DLD1 (cell line): ENCODE results near the gene FBXO24.
"Not testable (repeated sequence)": the region's sequence is repeated elsewhere in the genome, so short reads cannot be mapped to it uniquely, and the experiment has no call there.

ENCODE experiments used
- in situ Hi-C: cut with HindIII; loops from 2 replicates; pipeline ENCODE4 v1.10.0; 2017; ENCODE audit warnings: low sequenced_read_pairs

Gene FBXO24, protein sequence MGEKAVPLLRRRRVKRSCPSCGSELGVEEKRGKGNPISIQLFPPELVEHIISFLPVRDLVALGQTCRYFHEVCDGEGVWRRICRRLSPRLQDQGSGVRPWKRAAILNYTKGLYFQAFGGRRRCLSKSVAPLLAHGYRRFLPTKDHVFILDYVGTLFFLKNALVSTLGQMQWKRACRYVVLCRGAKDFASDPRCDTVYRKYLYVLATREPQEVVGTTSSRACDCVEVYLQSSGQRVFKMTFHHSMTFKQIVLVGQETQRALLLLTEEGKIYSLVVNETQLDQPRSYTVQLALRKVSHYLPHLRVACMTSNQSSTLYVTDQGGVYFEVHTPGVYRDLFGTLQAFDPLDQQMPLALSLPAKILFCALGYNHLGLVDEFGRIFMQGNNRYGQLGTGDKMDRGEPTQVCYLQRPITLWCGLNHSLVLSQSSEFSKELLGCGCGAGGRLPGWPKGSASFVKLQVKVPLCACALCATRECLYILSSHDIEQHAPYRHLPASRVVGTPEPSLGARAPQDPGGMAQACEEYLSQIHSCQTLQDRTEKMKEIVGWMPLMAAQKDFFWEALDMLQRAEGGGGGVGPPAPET

DNA sequence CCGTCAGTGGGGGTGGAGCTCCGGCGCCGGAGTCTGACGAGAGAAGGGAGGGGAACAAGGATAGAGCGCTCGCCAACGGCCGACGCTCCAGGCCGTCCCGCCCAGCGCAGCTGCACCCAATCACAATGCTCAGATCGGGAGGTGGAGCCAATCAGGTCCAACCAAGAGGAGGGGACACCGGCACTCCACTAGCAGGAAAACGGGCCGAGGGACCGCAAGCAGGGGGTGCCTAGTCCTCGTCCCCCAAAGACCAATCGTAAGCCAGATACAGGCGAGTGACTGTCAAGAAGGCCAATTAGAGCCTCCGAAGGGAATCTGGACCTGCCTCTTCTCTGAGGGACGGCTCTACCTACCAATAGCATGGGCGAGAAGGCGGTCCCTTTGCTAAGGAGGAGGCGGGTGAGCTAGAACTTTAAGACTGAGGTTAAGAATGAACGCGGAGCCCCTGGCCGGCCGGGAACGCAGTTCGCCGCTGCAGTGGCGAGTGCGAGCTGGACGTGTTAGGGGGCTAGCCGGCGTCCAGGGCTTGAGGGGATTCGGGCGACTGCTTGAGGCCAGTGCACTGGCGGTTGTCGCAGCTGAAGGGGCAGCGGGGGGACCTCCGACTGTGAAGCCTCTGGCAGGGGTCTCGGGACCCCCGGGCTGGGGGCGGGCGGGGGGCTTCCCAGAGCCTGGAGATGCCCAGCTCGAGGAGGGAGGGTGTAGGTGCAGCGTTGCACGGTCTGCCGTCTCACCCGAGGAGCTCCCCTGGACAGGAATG lies at the start of gene FBXO24:
Gene FBXO24 (plus strand): TSS at position 63 of the 760 bp plus-strand sequence. CDS start 298 bp downstream, at position 361.
- in situ Hi-C loops = no loop called here

DNA sequence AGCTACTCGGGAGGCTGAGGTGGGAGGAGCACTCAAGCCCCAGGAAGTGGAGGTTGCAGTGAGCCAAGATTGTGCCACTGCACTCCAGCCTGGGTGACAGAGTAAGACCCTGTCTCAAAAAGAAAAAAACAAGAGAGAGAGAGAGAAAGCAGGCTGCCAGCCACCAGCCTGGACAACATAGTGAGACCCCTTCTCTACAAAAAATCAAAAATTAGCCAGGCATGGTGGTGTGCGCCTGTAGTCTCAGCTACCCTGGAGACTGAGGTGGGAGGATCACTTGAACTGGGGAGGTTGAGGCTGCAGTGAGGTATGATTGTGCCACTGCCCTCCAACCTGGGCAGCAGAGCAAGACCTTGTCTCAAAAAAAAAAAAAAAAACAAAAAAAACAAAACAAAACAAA lies 49.4 kb upstream of the FBXO24 start:
- in situ Hi-C loops = not testable (repeated sequence)

DNA sequence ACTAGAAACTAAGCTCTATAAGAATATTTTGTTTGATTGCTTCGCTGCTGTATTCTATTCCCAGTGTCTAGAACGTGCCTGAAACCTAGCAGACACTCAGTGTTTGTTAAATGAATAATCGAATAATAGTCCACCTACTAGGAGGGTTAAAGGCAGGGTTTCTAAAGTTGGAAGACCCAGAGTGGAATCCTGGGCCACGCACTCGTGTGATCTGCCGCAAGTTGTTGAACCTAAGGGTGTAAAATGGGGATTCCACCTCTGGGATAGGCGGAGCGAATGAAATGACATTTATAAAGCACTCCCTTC lies 47.8 kb upstream of the FBXO24 start:
- in situ Hi-C loops = no loop called here

DNA sequence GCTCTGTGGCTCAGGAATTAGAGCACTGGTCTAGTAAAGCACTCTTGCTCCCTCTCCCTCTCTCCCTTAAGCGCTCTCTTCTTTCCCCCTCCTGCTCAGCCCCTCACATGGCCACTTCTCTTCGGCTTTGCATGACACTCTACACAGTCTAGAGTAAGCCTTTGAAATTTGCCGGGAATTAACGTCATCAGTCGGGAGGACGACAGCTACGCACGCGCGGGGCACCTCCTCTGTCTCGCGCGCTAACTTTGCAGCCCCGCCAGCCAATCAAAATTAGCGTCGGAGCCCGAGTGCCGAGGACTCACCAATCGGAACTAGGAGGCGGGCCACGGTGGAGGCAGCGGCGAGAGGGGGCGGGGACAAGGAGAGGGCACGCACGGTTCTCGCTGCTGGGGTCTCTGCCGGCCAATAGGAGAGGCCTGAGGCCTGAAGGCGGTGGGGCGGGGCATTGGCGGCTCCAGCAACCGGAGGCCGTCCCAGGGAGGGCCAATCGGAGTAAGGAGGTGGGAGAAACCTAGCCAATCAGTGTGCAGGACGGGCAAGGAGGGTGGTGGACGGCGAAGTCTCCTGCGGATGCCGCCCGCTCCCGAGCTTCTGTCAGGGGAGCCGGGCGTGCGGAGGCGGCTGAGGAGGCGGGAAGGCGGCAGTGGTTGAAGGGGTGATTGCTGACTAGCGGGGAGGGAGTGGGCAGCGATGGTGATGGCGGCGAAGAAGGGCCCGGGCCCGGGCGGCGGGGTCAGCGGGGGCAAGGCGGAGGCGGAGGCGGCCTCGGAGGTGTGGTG lies 47.3 kb upstream of the FBXO24 start, which contains the start of gene AGFG2:
Gene AGFG2 (plus strand): TSS at position 550 of the 782 bp plus-strand sequence. CDS start 144 bp downstream, at position 694.
- in situ Hi-C loops = no loop called here

DNA sequence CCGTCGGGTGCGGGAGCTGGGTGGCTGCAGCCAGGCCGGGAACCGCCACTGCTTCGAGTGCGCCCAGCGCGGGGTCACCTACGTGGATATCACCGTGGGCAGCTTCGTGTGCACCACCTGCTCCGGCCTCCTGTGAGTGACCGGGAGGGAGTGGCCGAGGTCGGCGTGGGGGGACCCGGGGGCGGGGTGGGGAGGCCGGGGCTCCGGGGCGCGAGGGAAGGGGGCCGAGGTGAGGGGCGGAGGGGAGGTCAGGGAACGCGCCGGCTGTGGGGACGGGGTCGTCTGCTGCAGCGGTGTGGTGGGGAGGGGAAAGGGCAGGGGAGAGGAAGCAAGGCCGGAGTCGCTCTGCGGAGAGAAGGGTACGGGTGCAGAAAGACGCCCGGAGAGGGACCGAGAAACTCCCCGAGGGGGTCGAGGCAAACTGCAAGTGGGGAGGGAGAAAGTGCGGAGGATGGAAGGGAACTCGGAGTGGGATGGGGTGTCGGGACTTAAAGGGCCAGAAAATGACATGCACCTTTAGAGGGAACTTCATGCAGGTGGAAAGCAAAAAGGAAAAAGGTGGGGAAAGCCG lies 46.6 kb upstream of the FBXO24 start:
- in situ Hi-C loops = no loop called here

DNA sequence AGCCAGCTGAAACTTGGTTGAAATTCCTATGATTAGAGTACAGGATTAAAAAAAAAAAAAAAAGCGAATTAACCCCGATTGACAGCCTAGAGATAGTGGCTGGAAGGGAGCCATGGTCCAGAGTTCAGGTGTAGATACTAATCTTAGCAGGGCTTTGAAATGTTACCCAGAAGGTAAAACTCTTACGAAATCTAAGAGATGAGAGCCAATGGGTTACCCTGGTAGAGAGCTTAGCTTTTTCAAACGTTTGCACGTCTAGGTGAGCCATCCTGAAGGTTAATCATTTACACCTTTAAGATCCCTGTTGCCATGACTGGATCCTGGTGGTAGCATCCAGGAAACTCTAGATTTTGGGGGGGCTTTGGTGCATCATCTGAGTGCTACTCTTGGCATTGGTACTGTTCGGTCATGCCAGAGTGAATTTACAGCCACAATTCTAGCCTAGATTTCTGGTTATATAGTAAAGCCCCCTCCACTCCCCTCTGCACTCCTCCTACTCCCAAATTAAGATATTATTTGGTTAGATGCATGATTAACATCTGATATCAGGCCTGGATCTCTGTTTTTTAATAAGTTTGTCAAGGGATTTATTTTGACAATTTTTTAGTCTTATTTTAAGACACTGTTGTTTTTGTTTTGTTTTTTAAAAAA lies 45.9 kb upstream of the FBXO24 start:
- in situ Hi-C loops = no loop called here

DNA sequence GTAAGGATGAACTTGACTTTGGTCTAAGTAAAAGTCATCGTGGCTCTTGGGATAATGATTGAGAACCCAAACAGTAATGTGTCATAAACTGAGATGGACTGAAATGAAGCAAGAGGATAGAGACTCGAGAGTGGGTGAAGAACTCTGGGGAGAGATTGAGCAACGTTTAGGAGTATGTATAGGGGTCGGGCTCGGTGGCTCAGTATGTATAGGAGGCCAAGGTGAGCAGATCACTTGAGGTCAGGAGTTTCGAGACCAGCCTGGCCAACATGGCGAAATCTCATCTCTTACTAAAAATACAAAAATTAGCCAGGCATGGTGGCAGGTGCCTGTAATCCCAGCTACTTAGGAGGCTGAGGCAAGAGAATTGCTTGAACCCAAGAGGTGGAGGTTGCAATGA lies 44.8 kb upstream of the FBXO24 start:
- in situ Hi-C loops = not testable (repeated sequence)

DNA sequence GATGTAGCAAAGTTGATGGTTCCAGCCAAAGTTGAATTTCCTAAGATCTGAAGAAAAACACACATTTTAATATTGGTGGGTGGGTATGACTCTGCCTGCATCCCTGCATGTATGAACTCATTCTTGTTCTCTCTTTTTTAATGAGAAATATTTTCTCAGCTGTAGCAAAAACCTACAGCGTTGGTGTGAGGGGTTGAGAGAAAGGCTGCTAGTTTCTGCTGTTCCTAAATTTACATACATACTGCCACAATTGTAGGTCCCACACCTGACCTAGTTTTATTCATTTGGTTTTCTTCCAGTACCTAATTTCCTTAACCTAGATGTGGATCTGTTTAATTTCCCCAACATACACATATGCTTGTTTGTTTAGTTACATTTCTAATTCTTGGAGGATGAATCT lies 42.5 kb upstream of the FBXO24 start:
- in situ Hi-C loops = no loop called here

DNA sequence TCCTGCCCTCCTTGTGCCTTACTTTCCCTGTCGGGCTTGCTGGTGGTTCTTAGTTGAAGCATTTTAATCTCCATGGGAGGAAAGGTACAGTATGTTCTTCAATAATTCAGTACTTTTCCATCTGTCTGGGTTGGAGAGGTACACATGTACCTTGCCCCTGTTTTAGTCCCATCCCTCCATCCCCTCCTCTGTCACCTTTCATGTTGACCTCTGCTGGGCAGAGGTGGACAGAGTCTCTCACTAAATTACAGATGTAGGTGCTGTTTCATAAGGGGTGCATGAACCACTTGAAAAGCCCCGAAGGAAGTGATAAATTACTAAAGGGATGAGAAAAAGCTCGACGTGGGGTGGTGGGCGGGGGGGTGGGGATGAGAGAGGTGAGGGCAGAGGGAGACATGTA lies 41.7 kb upstream of the FBXO24 start:
- in situ Hi-C loops = no loop called here

DNA sequence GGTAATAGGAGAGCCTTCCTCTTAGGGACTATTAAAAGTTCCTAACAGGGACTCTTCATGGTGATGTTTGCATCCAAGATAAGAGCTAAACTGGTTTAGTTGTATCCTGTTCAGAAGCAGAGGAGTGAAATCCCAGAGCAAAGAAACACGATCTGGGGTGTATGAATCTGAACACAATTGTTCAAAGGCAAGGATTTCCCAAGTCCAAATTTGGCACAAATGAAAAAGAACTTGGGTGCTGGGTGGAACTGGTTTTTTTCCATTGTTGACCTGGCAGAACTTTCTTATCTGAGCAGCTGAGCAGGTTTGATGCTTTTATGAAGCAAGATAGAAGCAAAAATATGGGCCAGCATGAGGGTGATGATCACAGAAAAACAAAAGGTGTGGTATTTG lies 41.2 kb upstream of the FBXO24 start:
- in situ Hi-C loops = no loop called here

DNA sequence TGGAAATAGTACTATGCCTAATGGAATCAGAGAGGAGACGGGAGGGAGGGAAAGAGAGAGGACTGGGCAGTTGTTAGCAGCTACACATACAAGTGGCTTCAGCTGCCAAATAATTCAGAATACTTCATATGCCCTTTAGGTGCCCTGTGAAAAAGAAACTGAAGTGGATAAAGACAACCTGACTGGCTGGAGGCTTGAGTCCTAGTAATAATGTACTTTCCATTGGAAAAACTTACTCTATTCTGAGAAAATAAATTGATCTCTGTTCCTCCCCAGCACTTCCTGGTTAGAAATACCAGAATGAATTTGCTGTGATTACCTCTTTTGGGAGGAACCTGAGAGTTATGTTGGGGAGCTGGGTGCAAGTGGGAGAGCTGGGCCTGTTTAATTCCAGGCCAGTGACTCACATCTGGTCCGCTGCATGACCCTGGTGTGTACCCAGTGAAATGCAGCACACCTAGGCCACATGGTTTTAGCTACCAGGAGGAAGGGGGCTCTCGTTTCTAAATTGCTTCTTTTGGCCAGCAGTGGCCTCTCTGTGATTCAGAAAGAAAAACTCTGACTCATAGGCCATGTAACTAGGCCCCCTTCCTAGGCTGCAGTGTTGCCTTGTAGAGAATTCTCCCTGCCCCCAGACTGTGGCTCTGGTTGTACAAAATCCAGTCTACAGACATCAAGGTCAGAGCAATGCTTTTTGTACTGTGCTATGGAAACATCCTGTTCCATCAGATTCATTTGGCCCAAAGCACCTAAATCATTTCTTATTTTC lies 40.6 kb upstream of the FBXO24 start:
- in situ Hi-C loops = no loop called here

DNA sequence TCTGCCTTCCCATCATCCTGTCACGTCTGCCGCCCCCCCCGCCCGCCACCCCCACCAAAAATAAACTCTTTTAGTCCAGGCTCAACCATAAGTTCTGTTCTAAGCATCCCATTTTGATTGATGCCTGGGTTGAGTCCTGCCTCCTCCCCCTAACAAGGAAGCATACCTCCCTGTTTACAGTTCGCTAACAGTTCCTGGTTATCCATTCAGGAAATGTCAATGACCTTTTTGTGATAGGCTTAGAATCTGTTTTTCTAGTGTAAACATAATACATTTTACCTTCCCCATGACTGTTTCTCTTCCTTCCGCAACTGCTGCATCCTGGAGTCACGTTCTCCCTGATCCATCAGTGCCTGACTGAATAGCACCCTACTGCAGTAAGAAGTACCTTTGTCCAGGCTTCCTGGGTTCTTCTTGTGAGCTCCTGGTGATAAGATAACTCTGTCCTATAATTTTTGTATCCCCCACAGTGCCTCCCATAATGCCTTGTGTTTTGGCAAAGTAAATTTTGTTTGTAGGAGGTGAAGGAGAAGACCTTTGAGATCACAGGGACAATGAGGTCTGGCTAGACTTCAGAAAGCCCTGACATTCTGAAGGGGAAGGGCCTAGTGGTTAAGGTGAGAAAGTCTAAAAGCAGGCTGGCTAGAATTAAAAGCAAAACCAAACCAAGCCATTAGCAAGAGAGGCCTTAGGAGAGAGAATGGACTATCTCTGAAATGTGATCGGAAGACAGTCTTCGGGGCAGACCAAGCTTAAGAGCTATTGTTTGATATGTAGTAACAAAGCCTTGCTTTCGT lies 39.8 kb upstream of the FBXO24 start:
- in situ Hi-C loops = no loop called here

DNA sequence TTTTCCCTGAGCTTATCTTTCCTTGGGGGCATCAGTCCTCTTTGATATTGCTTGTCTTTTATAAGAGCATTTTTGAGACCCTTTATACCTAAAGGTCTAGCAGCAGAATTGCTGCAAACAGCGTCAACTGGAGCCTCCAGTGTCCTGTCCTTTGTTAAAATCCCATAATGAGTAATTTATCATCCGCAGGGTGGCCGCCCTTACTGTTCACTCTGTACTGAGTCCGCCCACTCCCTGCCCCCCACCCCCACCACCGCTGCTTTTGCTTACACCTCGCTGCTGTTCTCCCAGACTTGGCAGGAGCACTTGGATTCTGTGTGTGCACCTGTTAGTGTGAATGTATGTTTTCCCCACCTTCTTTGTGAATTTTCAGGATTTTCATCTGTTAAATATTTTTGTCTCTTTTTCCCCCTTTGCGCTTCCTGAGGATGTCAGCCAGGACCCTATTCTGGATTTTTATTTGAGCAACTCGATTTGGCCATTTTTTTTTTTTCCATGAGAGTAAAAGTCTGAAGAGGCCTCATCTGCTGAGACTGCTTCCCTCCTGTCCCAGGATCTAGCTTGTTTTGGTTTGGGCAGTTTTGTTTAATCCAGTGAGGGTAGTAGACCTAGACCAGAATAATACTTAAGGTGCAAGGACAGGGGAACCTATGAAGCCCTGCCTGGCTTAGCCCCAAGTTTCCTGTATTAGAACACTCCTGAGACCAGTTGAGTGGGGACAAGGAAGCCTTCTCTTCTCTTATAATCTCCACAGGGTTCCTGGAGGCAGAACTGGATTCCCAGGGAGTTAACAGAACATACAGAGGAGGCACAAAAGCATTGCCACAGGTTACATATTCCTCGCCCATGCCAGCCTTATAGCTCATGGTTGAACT lies 39.0 kb upstream of the FBXO24 start:
- in situ Hi-C loops = no loop called here

DNA sequence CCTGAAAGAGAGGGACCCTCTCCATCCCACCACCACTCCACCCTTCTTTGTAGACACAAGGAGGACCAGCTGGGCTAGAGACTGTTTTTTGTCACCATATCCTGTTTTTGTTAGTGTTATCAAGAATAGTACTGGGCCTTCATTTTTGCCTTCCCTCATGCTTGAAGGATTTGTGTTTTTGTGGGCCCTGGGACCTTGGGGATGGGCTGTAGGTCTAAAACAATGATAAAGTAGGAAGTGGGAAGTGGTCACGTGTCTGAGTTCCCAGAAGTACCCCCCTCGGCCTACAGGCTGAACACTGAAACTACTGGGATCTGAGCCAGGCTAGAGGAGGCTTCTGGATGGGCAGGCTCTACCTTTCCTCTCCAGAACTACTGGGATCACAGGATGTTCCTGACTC lies 38.3 kb upstream of the FBXO24 start:
- in situ Hi-C loops = no loop called here

DNA sequence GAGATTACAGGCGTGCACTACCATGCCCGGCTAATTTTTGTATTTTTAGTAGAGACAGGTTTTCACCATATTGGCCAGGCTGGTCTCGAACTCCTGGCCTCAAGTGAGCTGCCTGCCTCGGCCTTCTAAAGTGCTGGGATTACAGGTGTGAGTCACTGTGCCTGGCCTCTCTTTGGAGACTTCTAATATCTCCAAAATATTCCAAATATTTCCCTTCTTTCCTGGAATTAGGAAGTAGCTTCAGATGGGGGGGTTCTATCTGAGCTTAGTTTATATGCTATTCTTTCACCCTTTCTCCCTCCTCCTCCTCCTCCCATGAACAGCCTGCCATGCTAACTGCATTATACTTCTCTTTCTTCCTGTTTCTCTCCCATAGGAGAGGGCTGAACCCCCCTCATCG lies 37.7 kb upstream of the FBXO24 start:
- in situ Hi-C loops = not testable (repeated sequence)

DNA sequence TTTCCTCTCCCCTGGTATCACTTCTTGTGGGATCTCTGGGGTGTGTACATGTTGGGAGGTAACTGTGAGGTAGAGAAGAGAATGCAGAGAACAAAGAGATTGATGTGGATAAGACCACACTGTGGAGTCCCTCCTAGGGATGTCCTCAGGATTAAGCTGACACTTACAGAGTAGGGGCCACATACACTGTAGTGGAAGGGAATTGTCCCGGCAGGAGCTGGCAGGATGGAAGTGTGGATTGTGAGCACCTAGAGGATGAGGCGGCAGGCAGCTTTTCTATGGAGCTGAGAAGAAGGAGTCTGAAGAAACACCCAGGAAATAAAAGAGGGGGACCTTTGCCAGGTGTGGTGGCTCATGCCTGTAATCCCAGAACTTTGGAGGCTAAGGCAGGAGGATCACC lies 33.6 kb upstream of the FBXO24 start:
- in situ Hi-C loops = no loop called here

DNA sequence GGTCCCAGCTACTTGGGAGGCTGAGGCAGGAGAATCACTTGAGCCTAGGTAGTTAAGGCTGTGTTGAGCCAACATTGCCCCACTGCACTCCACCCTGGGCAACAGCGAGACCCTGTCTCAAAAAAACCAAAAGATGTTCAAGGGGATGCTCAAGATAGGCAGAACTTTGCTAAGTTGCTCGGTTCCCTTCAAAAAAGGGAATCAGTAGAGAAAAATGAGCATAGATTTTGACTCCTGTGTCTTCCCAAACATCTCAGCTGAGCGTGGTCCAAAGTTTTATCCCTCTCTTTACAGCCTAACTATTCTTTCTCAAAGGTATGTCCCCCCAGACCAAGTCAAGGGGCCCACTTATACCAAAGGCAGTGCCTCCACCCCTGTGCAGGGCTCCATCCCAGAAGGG lies 33.1 kb upstream of the FBXO24 start:
- in situ Hi-C loops = no loop called here

DNA sequence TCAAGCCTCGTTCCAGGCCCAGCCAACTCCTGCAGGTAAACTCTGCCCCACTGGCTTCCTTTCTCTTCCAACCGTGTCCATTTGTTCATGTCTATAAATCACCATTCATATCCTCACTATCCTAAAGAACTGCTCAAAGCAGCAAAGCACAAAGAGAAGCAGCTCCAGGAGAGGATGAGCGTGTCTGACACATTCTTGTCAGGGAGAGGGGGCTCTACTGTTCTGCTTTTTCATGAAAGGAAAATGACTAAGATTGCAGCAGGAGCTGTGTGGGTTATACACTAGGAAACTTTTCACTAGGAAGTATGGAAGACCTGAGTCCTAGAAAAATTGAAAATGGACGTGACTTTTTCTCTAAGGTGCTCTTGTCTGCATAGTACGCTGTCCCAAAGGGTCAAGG lies 30.4 kb upstream of the FBXO24 start:
- in situ Hi-C loops = no loop called here
